Cerebellar cortex (tissue), 1 donor: ENCODE data around the gene TICRR.

ENCODE experiments used
- DNase-seq: peaks from one replicate; pipeline ENCODE4 v3.0.0-alpha.2; 2015; ENCODE audit warnings: low spot score

TICRR gene

DNA sequence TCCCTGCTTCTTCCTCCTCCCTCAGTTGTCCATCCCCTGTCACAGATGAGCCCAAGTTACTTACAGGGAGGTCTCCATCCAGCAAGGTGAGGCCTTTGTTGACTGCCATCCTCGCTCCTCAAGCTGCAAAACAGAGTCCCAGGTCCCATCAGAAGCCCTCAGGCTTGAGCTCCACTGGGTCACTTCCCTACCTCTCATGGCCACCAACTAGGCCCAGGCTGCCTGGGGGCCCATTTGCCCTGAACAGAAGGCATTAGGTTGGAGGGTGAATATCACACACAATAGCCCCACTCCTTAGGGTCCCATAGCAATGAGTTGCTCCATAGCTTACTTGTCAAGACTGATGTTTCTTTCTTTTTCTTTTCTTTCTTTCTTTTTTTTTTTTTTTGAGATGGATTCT is 102.1 kb downstream of the TICRR start:
- DNase-seq, result no peak
